HG03378 (cell line): ENCODE results near the gene ADGRD1.

Experiments used
- ATAC-seq: cut with Tn5 transposase; IDR thresholded peaks from one replicate; pipeline ENCODE4 v1.9.1; 2021; ENCODE audit warnings: mild to moderate bottlenecking, moderate library complexity; ENCODE audit not compliant: unreplicated experiment

Gene ADGRD1

DNA sequence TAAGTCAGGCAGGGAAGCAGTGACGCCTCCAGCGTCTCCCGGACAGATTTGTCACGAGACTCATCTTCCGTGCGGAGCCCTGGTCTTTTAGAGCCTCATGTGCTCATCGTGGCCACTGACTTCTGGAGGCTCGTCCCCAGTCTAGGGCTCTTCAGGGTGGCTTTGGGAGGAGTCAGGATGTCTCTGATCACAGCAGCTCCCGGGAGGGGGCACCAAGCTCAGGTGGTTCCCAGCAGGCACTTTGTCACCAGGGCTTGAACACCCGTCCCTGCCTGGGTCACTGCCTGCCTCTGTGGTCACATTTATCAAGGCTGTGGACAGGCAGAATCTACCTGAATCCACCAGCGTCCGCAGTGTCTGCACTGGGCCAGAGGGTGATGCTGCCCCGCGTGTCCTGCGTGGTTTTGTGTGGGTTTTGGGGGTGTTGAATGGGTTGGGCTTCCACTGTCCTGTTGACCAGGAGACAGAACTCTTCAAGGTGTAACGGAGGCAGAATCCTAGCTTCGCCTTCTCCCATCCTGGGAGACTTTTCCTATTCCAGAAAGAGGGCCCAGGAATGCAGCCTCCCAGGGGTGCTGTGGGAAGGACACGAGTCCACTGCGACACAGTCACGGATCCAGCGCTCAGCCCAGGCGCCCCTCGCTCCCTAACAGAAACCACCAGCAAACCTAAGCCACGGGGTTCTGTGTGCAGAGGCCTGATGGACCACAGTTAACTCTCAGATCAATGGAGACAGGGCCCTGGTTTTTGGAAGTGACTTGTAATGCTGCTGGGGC lies 132.3 kb downstream of the ADGRD1 start:
- ATAC-seq = no peak

GRCh38 chr12:131087302-131087818 lies 133.7 kb downstream of the ADGRD1 start:
- no peak for ATAC-seq

DNA sequence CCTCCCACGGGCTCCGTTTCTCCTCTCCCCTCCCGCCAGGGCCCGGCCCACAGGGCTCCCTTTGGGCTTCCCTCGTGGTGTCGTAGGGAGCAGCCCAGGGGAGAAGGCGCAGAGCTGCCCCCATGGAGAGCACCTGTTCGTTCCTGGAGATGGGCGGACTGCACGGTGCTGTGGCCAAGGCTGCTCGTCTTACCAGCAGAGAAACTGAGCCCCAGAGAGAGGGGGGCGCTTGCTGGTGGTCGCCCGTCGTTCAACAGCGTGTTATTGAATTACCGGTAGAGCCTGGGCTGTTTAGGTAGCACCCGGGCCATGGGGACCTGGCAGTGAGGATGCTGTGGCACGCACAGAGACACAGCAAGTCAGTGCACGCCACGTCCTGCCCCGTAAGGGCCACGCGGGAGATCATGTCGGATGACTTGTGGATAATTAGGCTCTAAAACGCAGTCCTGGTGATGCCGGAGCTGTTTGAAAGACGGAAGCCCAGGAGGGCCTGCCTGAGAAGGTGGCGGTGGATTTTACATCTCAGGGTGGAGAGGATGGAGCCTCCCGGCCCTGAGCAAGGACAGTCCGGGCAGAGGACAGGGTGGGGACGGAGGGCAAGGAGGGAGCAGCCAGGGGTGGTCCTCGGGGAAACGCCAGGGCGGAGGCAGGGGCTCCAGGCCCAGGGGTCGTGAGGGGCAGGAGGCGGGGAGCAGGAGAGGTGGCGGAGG lies 134.4 kb downstream of the ADGRD1 start:
- no peak for ATAC-seq

GRCh38 chr12:131088701-131089530 lies 135.2 kb downstream of the ADGRD1 start:
- no peak for ATAC-seq

- ATAC-seq = no peak
Observed at GRCh38 chr12:131089531-131090273, 136.0 kb downstream of the ADGRD1 start.

DNA sequence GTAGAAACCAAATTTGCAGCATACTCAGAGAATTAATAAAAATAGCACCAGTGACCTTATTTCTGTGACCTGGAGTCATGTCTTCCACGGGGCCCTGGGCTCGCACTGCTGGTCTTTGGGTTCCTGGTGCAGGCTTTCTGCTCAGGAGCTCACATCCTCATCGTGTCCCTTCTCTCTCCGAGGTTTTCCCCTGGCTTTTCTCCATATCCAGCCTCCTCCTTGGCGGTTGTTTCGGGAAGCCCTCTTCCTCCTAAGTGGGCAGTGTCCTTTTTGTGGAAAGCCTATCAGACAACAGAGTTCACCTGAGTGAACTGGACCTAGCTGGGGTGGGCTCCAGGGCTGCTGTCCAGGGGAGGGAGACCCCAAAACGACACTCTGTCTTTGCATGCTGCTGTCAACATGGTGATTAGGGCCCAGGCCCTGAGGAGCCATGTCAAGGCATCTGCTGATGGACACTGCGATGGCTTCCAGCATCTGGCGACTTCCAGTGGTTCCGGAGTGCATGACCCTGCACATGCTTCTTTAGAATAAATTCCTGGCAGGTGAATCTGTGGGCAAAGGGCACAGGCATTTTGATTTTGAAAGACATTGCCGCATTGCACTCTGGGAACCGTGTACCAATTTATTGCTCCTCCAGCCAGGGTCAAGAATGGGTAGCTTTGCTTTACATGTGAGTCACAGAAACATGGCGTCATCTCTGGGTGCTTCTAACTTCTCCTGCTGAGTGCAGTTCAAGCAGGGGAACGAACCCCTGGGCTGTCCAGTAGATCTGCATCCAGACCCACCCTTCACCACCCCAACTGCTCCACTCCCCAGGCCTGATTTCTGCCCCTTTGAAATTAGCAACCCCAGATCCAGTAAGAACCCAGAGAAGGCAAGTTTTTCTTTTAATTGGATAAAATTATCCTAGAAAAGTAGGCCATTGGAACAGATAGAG lies 136.8 kb downstream of the ADGRD1 start:
- no peak for ATAC-seq

- ATAC-seq = peak; percentile 33
Observed at GRCh38 chr12:131091413-131091975, 137.8 kb downstream of the ADGRD1 start.

DNA sequence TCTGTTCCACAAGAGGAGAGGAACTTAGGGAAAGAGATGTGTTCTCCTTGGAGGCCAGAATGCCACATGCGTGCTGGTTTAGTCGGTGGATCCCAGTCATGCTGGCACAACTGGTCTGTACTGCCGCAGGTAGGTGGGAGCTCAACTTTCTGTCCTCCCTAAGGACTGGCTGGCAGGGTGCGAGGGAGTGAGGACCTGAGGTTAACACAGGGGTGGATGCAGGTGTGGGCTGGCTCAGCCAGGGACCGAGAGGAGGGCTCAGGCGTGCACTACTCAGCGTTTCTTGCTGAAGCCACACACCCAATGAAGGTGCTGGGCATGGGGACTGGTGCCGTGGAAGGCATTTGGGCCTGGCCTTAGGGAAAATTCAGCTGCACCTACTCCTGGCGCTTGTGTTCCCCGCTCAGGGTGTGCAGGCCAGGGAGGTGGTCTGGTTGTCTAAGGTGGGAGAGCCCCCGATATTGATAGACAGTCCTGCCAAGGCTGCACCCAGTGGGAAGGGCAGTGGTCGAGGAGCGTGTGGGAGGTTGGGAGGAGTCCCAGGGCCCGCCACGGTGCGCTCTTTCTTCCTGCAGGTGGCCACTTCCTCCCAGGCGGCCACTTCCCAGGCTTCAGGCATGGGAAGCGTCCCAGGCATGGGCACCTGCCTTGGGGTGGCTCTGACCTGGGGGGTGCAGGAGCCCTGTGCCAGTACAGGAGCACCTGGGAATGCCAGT lies 138.4 kb downstream of the ADGRD1 start:
- peak; percentile 4 for ATAC-seq

DNA sequence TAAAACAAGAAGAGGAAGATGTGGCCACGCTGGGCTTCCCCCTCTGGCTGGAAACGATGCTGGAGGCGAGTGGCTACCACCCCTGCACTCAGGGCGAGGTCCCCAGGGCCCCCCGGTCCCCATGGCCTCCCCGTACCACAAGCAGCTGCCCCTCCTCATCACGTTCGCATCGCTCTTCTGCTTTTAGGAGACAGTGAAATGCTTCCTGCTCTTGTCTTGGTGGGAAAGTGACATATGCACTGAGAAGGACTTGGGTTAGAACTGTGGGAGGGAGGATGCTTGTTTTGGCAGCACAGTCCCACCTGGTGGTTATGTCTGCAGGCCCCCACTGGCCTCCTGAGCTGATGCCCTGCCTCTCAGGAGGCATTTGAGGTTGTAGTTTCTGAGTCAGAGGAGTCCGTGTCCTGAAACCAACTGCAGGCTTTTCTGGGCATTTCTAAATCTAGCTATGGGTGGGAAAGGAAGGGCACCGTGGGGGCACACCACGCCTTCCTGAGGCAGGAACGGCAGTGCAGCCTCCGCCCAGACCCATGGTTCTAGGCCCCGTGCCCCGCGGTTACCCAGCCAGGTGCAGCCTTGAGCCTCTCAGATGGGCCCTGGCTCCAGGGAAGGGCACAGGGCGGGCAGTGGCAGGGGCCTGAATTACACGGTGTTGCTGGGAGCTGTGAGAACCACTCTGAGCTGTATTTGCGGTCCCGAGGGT lies 139.3 kb downstream of the ADGRD1 start:
- peak; percentile 78 for ATAC-seq

DNA sequence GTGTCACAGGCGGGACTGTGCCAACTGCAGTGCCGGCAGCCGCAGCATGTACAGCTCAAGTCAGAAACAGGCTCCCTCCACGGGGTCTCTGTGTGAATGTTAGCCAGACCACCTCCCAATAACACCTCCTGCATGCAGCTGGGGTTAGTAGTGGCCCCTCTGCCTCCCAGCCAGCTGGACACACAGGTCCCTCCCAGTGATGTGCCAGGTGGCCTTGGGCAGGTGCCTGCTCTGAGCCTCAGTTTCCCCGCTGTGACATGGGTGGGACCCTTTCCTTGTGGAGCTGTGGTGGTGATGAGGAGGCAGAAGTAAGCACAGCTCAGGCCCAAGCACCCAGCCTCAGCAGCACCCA lies 139.9 kb downstream of the ADGRD1 start:
- ATAC-seq = no peak

DNA sequence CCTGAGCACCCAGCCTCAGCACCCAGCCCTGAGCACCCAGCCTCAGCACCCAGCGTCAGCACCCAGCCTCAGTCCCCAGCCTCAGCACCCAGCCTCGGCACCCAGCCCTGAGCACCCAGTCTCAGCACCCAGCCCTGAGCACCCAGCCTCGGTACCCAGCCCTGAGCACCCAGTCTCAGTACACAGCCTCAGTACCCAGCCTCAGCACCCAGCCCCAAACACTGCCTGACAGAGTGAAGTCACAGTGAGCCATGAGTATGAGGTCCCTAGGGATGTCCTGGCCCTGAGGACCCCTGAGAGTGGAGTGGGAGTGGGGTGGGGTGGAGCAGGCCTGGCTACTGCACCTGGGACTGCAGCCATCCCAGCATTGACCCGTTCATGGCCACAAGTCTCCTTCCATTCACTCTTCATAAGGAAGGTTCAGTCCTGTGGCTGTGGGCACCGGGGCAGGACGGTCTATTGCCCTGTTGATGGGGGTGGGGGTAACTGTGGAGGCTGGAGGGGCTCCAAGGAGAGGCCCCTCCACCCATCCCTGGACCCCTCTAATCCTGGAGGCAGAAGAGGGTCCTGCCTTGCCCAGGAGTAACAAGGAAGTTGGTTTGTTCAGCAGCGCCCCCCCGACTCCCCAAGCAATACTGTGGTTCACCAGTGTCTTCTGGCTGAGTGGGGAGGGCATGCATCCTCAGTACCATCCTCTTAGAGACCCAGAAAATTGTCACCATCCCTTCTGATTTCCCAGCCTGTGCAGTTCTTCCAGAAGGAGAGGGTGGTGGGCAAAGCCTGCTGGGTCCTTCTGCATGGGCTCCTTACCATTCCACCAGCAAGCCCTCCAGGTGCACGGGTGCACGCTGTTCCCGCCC lies 140.5 kb downstream of the ADGRD1 start:
- ATAC-seq = no peak

- no peak for ATAC-seq
Observed at GRCh38 chr12:131094831-131095805, 141.4 kb downstream of the ADGRD1 start.

- ATAC-seq = no peak
Observed at GRCh38 chr12:131095826-131096680, 142.3 kb downstream of the ADGRD1 start.

GRCh38 chr12:131096681-131097181 lies 143.0 kb downstream of the ADGRD1 start:
- no peak for ATAC-seq
